ENCODE data around the gene COL5A1. TPM values are rescaled to one million over a fixed set of nuclear protein-coding genes. Genes with fewer than 3 reads are reported as not detected.
A peak's percentile ranks its signal among the peaks of the same experiment; 100 is the strongest.

The COL5A1 gene
- total and polyA plus RNA-seq, 11 donors, result 7.6 to 91.3 (median 13.4) TPM

DNA sequence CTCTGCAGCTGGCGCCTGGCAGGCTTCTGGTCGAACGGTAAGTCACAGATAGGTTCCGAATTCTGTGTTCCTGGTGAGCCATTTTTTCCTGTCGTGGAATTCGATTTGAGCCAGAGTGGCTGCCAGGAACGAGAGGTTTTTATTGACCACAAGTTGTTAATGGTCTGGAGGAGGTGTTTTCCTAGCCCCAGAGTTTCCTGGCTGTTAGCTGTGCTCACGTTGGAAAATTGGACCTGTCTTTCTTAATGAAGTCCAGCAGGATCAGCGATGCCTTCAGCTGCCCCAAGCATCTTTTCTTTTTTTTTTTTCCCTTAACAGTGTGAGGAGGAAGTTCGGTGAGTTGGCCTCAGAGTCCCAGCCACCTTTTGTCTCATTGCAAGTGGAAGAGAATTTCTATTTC lies 62.9 kb downstream of the COL5A1 start:
- H3K27me3 ChIP-seq, result no peaks in the 10 kb centered on the region
- H3K9me3 ChIP-seq, result no peaks in the 10 kb centered on the region
- TF ChIP-seq CTCF (IDR thresholded peaks at IDR 0.05), result no peak
- TF ChIP-seq POLR2A (IDR thresholded peaks at IDR 0.05), result no peak
- ATAC-seq (no peak), DNase-seq (peak in 1 of 5 donors; percentile 4)
- peak overlapping the region in 4 of 12 donors; percentile 18 to 92 (median 36) for H3K27ac ChIP-seq
- no peak overlapping the region for H3K4me3 ChIP-seq
- intact Hi-C loops (cut with DNase I), result loop anchor here in 5 of 10 donors (5.0 to 10.0 kb wide), 3 partner anchors 33 to 280 kb away; no protein-coding TSS in a partner anchor
- H3K36me3 ChIP-seq, result peaks cover 0 to 33% (median 12%) of the 10 kb centered on the region in 9 donors
- WGBS, 4 donors, result 64 to 81% (median 75%) methylated on average over 10 of the region's 10 CpGs
- peaks cover 0 to 64% (median 26%) of the 10 kb centered on the region in 12 donors for H3K4me1 ChIP-seq

- no peak overlapping the region for H3K4me3 ChIP-seq
- 85 to 95% (median 87%) methylated on average over 7 to 9 of the region's 9 CpGs for WGBS, 4 donors
- peak overlapping the region in 5 of 12 donors; percentile 70 to 92 (median 80) for H3K27ac ChIP-seq
- no peak for ATAC-seq
- DNase-seq, result peak in 2 of 5 donors; percentile 15 to 34
- H3K36me3 ChIP-seq, result peaks cover 0 to 23% (median 9%) of the 10 kb centered on the region in 9 donors
- peaks cover 0 to 71% (median 29%) of the 10 kb centered on the region in 12 donors for H3K4me1 ChIP-seq
- no peaks in the 10 kb centered on the region for H3K27me3 ChIP-seq
- H3K9me3 ChIP-seq, result no peaks in the 10 kb centered on the region
- TF ChIP-seq CTCF (IDR thresholded peaks at IDR 0.05), result no peak
- no peak for TF ChIP-seq POLR2A (IDR thresholded peaks at IDR 0.05)
- intact Hi-C loops (cut with DNase I), result loop anchor here in 2 of 10 donors (10.0 kb wide), 1 partner anchor 279 kb away; no protein-coding TSS in a partner anchor
These were observed 64.2 kb downstream of the COL5A1 start for GRCh38 chr9:134705786-134706185.

GRCh38 chr9:134706522-134706921 lies 64.9 kb downstream of the COL5A1 start:
- 73 to 84% (median 74%) methylated on average over 4 to 6 of the region's 6 CpGs for WGBS, 4 donors

More at GRCh38 chr9:134706522-134706921, 64.9 kb downstream of the COL5A1 start:
- no peak for ATAC-seq
- Histone ChIP-seq H3K4me1 (peaks cover 0 to 77% (median 29%) of the 10 kb centered on the region in 12 donors), H3K4me3 (no peak overlapping the region), H3K27me3 (no peaks in the 10 kb centered on the region), H3K36me3 (peaks cover 0 to 15% (median 1%) of the 10 kb centered on the region in 9 donors), H3K27ac (peak overlapping the region; percentile 5 to 92 (median 72)), H3K9me3 (no peaks in the 10 kb centered on the region)
- intact Hi-C loops (cut with DNase I), result loop anchor here in 2 of 10 donors (10.0 kb wide), 1 partner anchor 278 kb away; no protein-coding TSS in a partner anchor
- TF ChIP-seq POLR2A (IDR thresholded peaks at IDR 0.05) (no peak), CTCF (IDR thresholded peaks at IDR 0.05) (no peak)
- DNase-seq, result peak in 2 of 5 donors; percentile 34 to 51

Data from heart left ventricle (tissue), 16 donors.